ENCODE data around the gene TRANK1. TPM values are rescaled to one million over a fixed set of nuclear protein-coding genes. Genes with fewer than 3 reads are reported as not detected.

The TRANK1 gene
- total and polyA plus RNA-seq, 2 of the 8 experiments (the other 6 are each of a cell fraction or from before 2014, with no cell fraction given), result 2.9 to 8.8 TPM

GRCh38 chr3:36795622-36796021, 149.2 kb downstream of the TRANK1 start:
- Histone ChIP-seq H3K18ac (ENCODE audit: extremely low read depth, low read length) (no peak overlapping the region), H3K23ac (ENCODE audit: insufficient read length) (no peak overlapping the region), H3K4me1 (replicated peaks in 1 of 4; ENCODE audit: control insufficient read depth in 3 of 4, insufficient read depth in 4 of 4, low read length in 3 of 4) (peaks cover 0 to 3% (median 1%) of the 10 kb centered on the region in 4 experiments; a peak in 3 of 7 replicates), H2BK20ac (ENCODE audit: low read length) (no peak overlapping the region), H4K5ac (ENCODE audit: insufficient read length, low read depth, low read length) (no peak overlapping the region), H3K79me1 (ENCODE audit: low read depth, low read length) (no peaks in the 10 kb centered on the region), H3K14ac (ENCODE audit: insufficient read length) (no peak overlapping the region), H2AK5ac (ENCODE audit: low read depth, low read length) (no peak overlapping the region), H3K56ac (replicated peaks; ENCODE audit: insufficient read length, low read depth, low read length) (no peak overlapping the region), H4K20me1 (replicated peaks in 1 of 2; ENCODE audit: control insufficient read depth in 1 of 2, insufficient read depth in 2 of 2, low read length in 2 of 2) (no peaks in the 10 kb centered on the region), H3K36me3 (ENCODE audit: control insufficient read depth in 2 of 4, insufficient read depth in 4 of 4, low read length in 3 of 4) (no peaks in the 10 kb centered on the region), H3K4ac (replicated peaks; ENCODE audit: insufficient read length, low read depth, low read length) (no peak overlapping the region), H4K8ac (ENCODE audit: extremely low read depth, insufficient read depth, low read length) (no peak overlapping the region), H3K27me3 (replicated peaks in 1 of 4; ENCODE audit: control insufficient read depth in 3 of 4, extremely low read depth in 1 of 4, insufficient read depth in 3 of 4, low read length in 3 of 4) (no peaks in the 10 kb centered on the region), H3K79me2 (ENCODE audit: control insufficient read depth in 1 of 2, insufficient read depth in 2 of 2, low read length in 2 of 2) (no peaks in the 10 kb centered on the region), H4K91ac (replicated peaks; ENCODE audit: insufficient read length, low read length) (no peak overlapping the region), H3K4me2 (ENCODE audit: insufficient read depth in 1 of 2, low read depth in 2 of 2, low read length in 2 of 2) (no peak overlapping the region), H3K27ac (ENCODE audit: low read depth, low read length) (no peak overlapping the region), H3K9ac (replicated peaks in 1 of 4; ENCODE audit: extremely low read depth in 1 of 4, low read depth in 3 of 4, low read length in 3 of 4) (no peak overlapping the region), H2BK120ac (replicated peaks; ENCODE audit: low read depth, low read length) (no peak overlapping the region), H2AFZ (ENCODE audit: low read length) (no peak overlapping the region), H3K4me3 (ENCODE audit: extremely low read depth in 1 of 4, insufficient read depth in 2 of 4, low read depth in 3 of 4, low read length in 4 of 4) (no peak overlapping the region), H3K9me3 (ENCODE audit: insufficient read depth in 2 of 2, low read depth in 1 of 2, low read length in 1 of 2) (no peaks in the 10 kb centered on the region), H2BK12ac (ENCODE audit: low read depth, low read length) (no peak overlapping the region), H2BK15ac (ENCODE audit: low read length) (no peak overlapping the region), H2BK5ac (ENCODE audit: low read depth, low read length) (no peak overlapping the region), H3K23me2 (ENCODE audit: low read depth, low read length) (peaks cover 2% of the 10 kb centered on the region; the same call in 1 of the 2 replicates)
- FAIRE-seq (no peak), DNase-seq (ENCODE audit: low read depth in 1 of 2, low spot score in 2 of 2) (no peak)
- POLR2A ChIA-PET (ENCODE audit: partially characterized antibody), result interaction anchor here (0.6 kb wide), 1 partner anchor 188 kb away, joined by 3 read pairs; no protein-coding TSS in a partner anchor
- WGBS, 2 experiments (ENCODE audit: extremely low coverage in 1 of 2, insufficient coverage in 1 of 2, insufficient read length in 1 of 2, insufficient replicate concordance in 2 of 2, low coverage in 1 of 2, low lambda C conversion rate in 2 of 2, missing lambda C conversion rate in 1 of 2), result 100% methylated on average over 1 of the region's 1 CpG; no CpG with 5 or more reads in 1 of the 2 experiments
- CTCF ChIA-PET (ENCODE audit: partially characterized antibody), result interaction anchor here (0.7 to 10.8 kb wide), 8 partner anchors 11 to 163 kb away, joined by 3 to 125 read pairs (median 6); no protein-coding TSS in a partner anchor
- TF ChIP-seq SIX5 (IDR thresholded peaks at IDR 0.05; ENCODE audit: low read depth, low read length), result no peak
- TF ChIP-seq SP2 (IDR thresholded peaks at IDR 0.05; ENCODE audit: low read length), result no peak

Measured in H1 (cell line).